ENCODE data around the gene SORCS1.

Gene SORCS1

DNA sequence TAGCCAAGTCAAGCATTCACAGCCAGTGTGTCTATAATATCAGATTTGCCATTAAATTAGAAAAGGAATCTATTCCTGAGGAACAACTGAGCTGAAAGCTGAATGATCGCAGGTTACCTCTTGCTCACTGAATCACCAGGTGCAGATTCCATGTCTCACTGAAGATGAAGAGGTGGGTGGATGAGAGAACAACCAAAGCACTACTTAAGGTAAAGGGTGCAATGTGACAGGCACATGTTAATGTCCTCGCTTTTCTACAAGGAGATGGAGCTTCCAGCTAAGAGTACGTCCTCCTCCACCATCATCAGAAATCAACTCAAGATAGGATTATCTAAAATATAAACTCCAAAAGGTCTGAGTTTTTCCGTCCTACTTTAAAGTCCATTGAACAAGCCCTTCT, 4.6 kb downstream of the SORCS1 start:
- Histone ChIP-seq H3K9me3 (ENCODE audit: control insufficient read depth, low read length) (no peaks in the 10 kb centered on the region), H3K27me3 (ENCODE audit: control insufficient read depth, insufficient read depth, low read length, poor library complexity, severe bottlenecking) (peaks cover 24% of the 10 kb centered on the region), H3K36me3 (ENCODE audit: control insufficient read depth, insufficient read depth, low read length) (no peaks in the 10 kb centered on the region), H3K27ac (ENCODE audit: insufficient read depth, low read depth, low read length, poor library complexity, severe bottlenecking) (no peak overlapping the region), H3K4me1 (ENCODE audit: control insufficient read depth, insufficient read depth, low read length) (no peaks in the 10 kb centered on the region), H3K4me3 (ENCODE audit: insufficient read depth, low read depth, low read length) (no peak overlapping the region)
- 89 to 93% methylated on average over 4 of the region's 4 CpGs for WGBS, 2 experiments

DNA sequence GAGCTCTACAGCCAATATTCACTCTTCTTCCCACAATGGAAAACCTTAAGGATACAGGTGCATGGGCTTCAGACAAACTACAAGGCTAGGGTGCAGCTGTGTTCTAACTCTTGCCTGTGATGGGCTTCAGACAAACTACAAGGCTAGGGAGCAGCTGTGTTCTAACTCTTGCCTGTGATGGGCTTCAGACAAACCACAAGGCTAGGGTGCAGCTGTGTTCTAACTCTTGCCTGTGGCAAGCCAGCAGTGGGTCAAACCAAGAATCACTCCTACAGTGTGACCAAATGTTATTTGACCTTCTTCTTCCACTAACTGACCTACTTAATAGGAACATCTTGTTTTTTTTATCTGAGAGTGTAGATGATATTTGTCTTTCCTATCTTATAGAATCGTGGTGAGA, 7.4 kb downstream of the SORCS1 start:
- 100% methylated on average over 1 of the region's 1 CpG for WGBS, 2 experiments
- H3K9me3 ChIP-seq (ENCODE audit: control insufficient read depth, low read length) = no peaks in the 10 kb centered on the region
- no peak overlapping the region for H3K4me3 ChIP-seq (ENCODE audit: insufficient read depth, low read depth, low read length)
- no peaks in the 10 kb centered on the region for H3K4me1 ChIP-seq (ENCODE audit: control insufficient read depth, insufficient read depth, low read length)
- H3K27me3 ChIP-seq (ENCODE audit: control insufficient read depth, insufficient read depth, low read length, poor library complexity, severe bottlenecking) = no peaks in the 10 kb centered on the region
- no peaks in the 10 kb centered on the region for H3K36me3 ChIP-seq (ENCODE audit: control insufficient read depth, insufficient read depth, low read length)
- H3K27ac ChIP-seq (ENCODE audit: insufficient read depth, low read depth, low read length, poor library complexity, severe bottlenecking) = no peak overlapping the region

DNA sequence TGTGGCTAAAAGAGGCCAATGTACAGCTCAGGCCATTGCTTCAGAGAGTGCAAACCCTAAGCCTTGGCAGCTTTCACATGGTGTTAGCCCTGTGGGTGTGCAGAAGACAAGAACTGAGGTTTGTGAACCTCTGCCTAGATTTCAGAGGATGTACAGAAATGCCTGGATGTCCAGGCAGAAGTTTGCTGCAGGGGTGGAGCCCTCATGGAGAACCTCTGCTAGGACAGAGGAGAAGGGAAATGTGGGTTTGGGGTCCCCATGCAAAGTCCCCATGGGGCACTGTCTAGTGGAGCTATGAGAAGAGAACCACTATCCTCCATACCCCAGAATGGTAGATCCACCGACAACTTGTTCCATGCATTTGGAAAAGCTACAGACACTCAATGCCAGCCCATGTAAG, 12.4 kb downstream of the SORCS1 start:
- H3K27ac ChIP-seq (ENCODE audit: insufficient read depth, low read depth, low read length, poor library complexity, severe bottlenecking) = no peak overlapping the region
- H3K27me3 ChIP-seq (ENCODE audit: control insufficient read depth, insufficient read depth, low read length, poor library complexity, severe bottlenecking) = no peaks in the 10 kb centered on the region
- no peak overlapping the region for H3K4me3 ChIP-seq (ENCODE audit: insufficient read depth, low read depth, low read length)
- no peaks in the 10 kb centered on the region for H3K9me3 ChIP-seq (ENCODE audit: control insufficient read depth, low read length)
- H3K36me3 ChIP-seq (ENCODE audit: control insufficient read depth, insufficient read depth, low read length) = no peaks in the 10 kb centered on the region
- no peaks in the 10 kb centered on the region for H3K4me1 ChIP-seq (ENCODE audit: control insufficient read depth, insufficient read depth, low read length)
- WGBS, 2 experiments = 92 to 96% methylated on average over 1 of the region's 1 CpG

DNA sequence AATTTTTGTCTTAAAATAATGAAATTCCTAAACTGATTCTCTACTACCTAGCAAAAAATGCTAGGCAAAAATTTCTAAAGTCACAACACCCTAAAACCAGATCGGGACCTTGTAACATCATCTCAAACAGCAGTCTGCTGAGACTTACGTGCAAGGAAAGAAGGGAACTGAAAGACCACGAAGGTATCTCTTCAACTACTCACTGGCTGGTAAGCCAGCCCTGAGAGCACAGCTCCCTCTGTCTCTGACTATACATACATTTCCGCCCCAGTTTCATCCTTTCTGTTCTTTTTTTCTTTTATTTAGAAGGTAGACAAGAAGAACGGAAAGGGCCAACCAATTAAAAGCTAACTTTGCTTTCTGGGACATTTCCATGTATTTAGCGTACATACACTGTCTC, 15.6 kb downstream of the SORCS1 start:
- Histone ChIP-seq H3K4me3 (ENCODE audit: insufficient read depth, low read depth, low read length) (no peak overlapping the region), H3K9me3 (ENCODE audit: control insufficient read depth, low read length) (no peaks in the 10 kb centered on the region), H3K27ac (ENCODE audit: insufficient read depth, low read depth, low read length, poor library complexity, severe bottlenecking) (no peak overlapping the region), H3K27me3 (ENCODE audit: control insufficient read depth, insufficient read depth, low read length, poor library complexity, severe bottlenecking) (no peaks in the 10 kb centered on the region), H3K4me1 (ENCODE audit: control insufficient read depth, insufficient read depth, low read length) (no peaks in the 10 kb centered on the region), H3K36me3 (ENCODE audit: control insufficient read depth, insufficient read depth, low read length) (no peaks in the 10 kb centered on the region)
- 90 to 91% methylated on average over 6 of the region's 6 CpGs for WGBS, 2 experiments

DNA sequence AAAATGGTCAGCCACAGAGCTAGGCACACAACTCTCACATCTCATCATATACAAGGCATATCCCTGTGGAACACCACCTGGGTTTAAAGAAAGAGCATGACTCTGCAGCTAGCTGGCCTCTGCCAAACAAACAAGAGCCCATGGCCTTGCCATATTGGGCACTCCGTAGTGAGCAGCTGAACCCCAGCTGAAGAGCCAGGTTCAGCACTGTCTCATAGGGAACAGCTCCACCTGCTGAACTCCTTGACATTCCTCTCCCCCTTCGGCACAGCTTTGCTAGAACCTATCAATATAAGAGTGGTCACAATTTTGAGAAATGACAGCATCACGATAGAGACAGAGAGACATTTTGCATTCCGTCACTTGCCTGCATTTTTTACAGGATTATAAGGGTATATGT, 20.0 kb downstream of the SORCS1 start:
- no peaks in the 10 kb centered on the region for H3K36me3 ChIP-seq (ENCODE audit: control insufficient read depth, insufficient read depth, low read length)
- H3K4me1 ChIP-seq (ENCODE audit: control insufficient read depth, insufficient read depth, low read length) = no peaks in the 10 kb centered on the region
- WGBS, 2 experiments = 69 to 71% methylated on average over 4 of the region's 4 CpGs
- no peak overlapping the region for H3K27ac ChIP-seq (ENCODE audit: insufficient read depth, low read depth, low read length, poor library complexity, severe bottlenecking)
- H3K27me3 ChIP-seq (ENCODE audit: control insufficient read depth, insufficient read depth, low read length, poor library complexity, severe bottlenecking) = no peaks in the 10 kb centered on the region
- H3K9me3 ChIP-seq (ENCODE audit: control insufficient read depth, low read length) = no peaks in the 10 kb centered on the region
- H3K4me3 ChIP-seq (ENCODE audit: insufficient read depth, low read depth, low read length) = no peak overlapping the region

DNA sequence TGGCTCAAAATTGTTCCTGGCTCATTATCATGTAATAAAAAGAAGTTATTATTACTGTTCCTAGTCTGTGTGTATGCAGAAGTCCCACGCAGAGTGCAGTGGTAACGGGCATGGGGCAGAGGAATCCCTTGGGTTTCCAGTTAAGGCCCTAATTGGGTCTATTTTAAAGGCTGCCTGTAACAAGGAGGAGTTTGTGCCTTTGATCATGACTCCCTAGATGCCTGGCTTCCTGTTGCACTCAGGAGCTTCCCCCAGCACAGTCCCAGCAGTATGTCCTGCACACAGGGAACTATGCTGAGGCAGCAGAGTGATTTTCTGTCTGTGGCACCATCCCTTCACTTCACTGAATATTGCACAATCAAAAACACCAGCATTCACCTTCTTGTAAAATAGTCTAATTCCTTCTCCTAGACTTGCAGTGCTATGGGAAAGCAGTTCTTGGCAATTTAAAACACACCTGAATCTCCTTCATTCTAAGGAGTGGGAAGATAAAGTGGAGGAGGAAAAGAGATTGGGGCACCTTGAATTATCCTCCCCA, 22.9 kb downstream of the SORCS1 start:
- 87 to 88% methylated on average over 2 of the region's 2 CpGs for WGBS, 2 experiments

DNA sequence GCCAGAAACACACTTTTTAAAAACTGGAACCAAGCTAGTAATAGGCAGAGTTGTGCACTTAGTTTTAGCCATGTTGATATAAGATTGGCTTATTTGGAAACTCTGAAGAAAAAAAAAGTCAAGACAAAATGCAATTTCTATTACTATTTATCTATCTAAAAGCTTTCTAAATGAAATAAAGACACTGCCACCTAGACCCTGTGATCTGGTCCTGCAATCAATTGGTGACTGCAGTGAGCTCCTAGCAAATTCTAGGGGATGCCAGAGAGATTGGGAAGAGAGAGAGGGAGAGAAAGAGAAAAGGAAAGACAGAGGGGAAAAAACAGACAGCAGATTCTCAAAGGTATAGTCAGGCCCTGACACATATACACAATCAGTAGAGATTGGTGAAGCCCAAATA, 25.3 kb downstream of the SORCS1 start:
- H3K4me1 ChIP-seq (ENCODE audit: control insufficient read depth, insufficient read depth, low read length) = no peaks in the 10 kb centered on the region
- no peak overlapping the region for H3K4me3 ChIP-seq (ENCODE audit: insufficient read depth, low read depth, low read length)
- H3K27me3 ChIP-seq (ENCODE audit: control insufficient read depth, insufficient read depth, low read length, poor library complexity, severe bottlenecking) = no peaks in the 10 kb centered on the region
- no peak overlapping the region for H3K27ac ChIP-seq (ENCODE audit: insufficient read depth, low read depth, low read length, poor library complexity, severe bottlenecking)
- no peaks in the 10 kb centered on the region for H3K36me3 ChIP-seq (ENCODE audit: control insufficient read depth, insufficient read depth, low read length)
- H3K9me3 ChIP-seq (ENCODE audit: control insufficient read depth, low read length) = no peaks in the 10 kb centered on the region

More for the DNA sequence above, 22.9 kb downstream of the SORCS1 start:
- Histone ChIP-seq H3K4me3 (ENCODE audit: insufficient read depth, low read depth, low read length) (no peak overlapping the region), H3K27me3 (ENCODE audit: control insufficient read depth, insufficient read depth, low read length, poor library complexity, severe bottlenecking) (no peaks in the 10 kb centered on the region), H3K9me3 (ENCODE audit: control insufficient read depth, low read length) (no peaks in the 10 kb centered on the region), H3K4me1 (ENCODE audit: control insufficient read depth, insufficient read depth, low read length) (no peaks in the 10 kb centered on the region), H3K36me3 (ENCODE audit: control insufficient read depth, insufficient read depth, low read length) (no peaks in the 10 kb centered on the region), H3K27ac (ENCODE audit: insufficient read depth, low read depth, low read length, poor library complexity, severe bottlenecking) (no peak overlapping the region)

DNA sequence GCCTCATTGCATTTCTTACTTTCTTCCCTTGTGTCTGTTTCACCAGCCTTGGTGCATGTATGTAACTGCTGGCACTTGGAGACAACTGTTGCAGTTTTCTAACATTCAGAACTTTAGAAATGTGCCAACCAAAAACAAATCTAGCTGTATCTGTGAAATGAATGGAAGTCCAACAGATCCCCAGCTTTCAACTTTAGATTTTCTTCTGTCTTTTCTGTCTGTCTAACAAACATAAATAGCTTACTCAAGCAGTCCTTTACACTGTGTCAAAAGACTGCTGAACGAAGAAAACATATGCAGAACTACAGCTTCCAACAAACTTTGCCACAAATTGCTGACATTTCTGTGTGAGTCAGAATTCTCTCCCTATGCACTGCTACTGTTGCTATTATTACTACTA, 30.9 kb downstream of the SORCS1 start:
- H3K36me3 ChIP-seq (ENCODE audit: control insufficient read depth, insufficient read depth, low read length) = no peaks in the 10 kb centered on the region

DNA sequence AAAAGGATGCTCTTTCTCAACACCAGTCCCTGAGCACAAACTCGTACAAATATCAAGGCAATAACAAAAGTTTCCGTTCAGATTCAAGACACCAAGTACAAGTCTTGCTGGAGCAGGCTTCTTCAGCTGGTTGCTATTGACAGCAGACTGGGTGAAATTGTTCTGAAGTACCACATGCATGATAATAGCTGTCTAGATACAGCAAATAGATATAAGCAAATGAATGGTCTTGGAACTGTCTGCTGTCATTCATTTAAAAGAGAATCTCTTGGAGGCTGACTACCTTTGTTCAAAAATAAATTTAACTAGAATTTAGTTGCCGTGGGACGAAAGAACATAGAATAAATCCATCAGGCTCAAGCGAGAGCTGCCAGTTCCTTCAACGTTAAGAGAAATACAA, 35.5 kb downstream of the SORCS1 start:
- Histone ChIP-seq H3K27ac (ENCODE audit: insufficient read depth, low read depth, low read length, poor library complexity, severe bottlenecking) (no peak overlapping the region), H3K27me3 (ENCODE audit: control insufficient read depth, insufficient read depth, low read length, poor library complexity, severe bottlenecking) (no peaks in the 10 kb centered on the region), H3K4me1 (ENCODE audit: control insufficient read depth, insufficient read depth, low read length) (no peaks in the 10 kb centered on the region), H3K4me3 (ENCODE audit: insufficient read depth, low read depth, low read length) (no peak overlapping the region), H3K36me3 (ENCODE audit: control insufficient read depth, insufficient read depth, low read length) (no peaks in the 10 kb centered on the region), H3K9me3 (ENCODE audit: control insufficient read depth, low read length) (no peaks in the 10 kb centered on the region)
- WGBS, 2 experiments = 84 to 86% methylated on average over 6 of the region's 6 CpGs

More for the DNA sequence above, 30.9 kb downstream of the SORCS1 start:
- Histone ChIP-seq H3K4me3 (ENCODE audit: insufficient read depth, low read depth, low read length) (no peak overlapping the region), H3K27ac (ENCODE audit: insufficient read depth, low read depth, low read length, poor library complexity, severe bottlenecking) (no peak overlapping the region), H3K27me3 (ENCODE audit: control insufficient read depth, insufficient read depth, low read length, poor library complexity, severe bottlenecking) (no peaks in the 10 kb centered on the region), H3K4me1 (ENCODE audit: control insufficient read depth, insufficient read depth, low read length) (no peaks in the 10 kb centered on the region), H3K9me3 (ENCODE audit: control insufficient read depth, low read length) (no peaks in the 10 kb centered on the region)
- 86% methylated on average over 1 of the region's 1 CpG for WGBS, 2 experiments

DNA sequence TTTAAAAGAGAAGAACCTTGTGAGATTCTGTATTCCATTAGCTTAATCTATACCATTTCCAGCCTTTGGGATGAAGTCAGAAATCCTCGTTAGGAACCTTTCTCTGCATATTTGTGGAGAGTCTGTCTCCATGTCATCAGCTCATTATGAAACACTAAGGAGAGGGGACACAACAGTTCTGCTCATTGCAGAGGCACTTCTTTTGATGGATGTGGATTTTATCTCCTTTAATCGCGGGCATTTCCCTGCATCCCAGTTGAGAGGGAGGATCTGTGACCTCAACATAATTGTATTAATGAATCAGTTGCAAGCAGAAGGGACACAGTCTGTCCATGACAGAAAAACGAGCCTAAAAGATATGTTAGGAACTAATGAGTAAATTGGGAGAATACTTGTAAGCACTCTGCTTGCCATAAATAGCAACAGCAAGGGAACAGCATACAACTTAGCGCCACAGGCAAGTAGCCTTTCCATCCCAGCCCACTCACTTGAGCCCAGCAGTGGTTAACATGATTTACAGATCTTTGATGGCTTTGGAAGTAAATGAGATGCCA, 37.9 kb downstream of the SORCS1 start:
- no peak overlapping the region for H3K27ac ChIP-seq (ENCODE audit: insufficient read depth, low read depth, low read length, poor library complexity, severe bottlenecking)
- 92% methylated on average over 5 of the region's 5 CpGs for WGBS, 2 experiments
- H3K4me1 ChIP-seq (ENCODE audit: control insufficient read depth, insufficient read depth, low read length) = no peaks in the 10 kb centered on the region
- no peaks in the 10 kb centered on the region for H3K36me3 ChIP-seq (ENCODE audit: control insufficient read depth, insufficient read depth, low read length)
- H3K27me3 ChIP-seq (ENCODE audit: control insufficient read depth, insufficient read depth, low read length, poor library complexity, severe bottlenecking) = no peaks in the 10 kb centered on the region
- no peak overlapping the region for H3K4me3 ChIP-seq (ENCODE audit: insufficient read depth, low read depth, low read length)
- no peaks in the 10 kb centered on the region for H3K9me3 ChIP-seq (ENCODE audit: control insufficient read depth, low read length)

DNA sequence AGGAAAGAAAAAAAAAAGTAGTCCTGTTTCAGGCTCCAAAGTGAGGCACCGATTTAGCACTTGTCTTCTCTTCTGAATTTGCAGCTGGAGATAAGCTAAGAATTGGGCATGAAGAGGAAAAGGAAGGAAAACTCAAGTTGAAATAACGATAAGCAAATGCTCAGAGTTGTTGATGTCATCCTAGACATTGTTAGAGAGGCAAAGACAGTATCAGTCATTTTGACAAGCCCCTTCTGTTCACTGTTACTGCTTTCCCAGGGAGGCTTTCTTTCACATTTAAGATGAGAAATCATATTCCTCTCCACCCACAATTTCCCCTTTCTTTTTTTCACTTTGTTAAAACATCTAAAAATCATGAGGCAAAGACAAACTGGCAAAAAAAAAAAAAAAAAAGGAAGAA, 41.8 kb downstream of the SORCS1 start:
- Histone ChIP-seq H3K9me3 (ENCODE audit: control insufficient read depth, low read length) (no peaks in the 10 kb centered on the region), H3K27ac (ENCODE audit: insufficient read depth, low read depth, low read length, poor library complexity, severe bottlenecking) (no peak overlapping the region), H3K36me3 (ENCODE audit: control insufficient read depth, insufficient read depth, low read length) (no peaks in the 10 kb centered on the region), H3K4me1 (ENCODE audit: control insufficient read depth, insufficient read depth, low read length) (no peaks in the 10 kb centered on the region), H3K4me3 (ENCODE audit: insufficient read depth, low read depth, low read length) (no peak overlapping the region), H3K27me3 (ENCODE audit: control insufficient read depth, insufficient read depth, low read length, poor library complexity, severe bottlenecking) (no peaks in the 10 kb centered on the region)
- WGBS, 2 experiments = 91 to 94% methylated on average over 2 of the region's 2 CpGs
